ENCODE data around the gene OR5AP2.

GRCh38 chr11:56688554-56689100, 46.4 kb upstream of the OR5AP2 start:
- TF ChIP-seq CTCF (IDR thresholded peaks at IDR 0.05; ENCODE audit: low read depth, low read length) (no peak), POLR2A (IDR thresholded peaks at IDR 0.05; ENCODE audit: extremely low read depth, insufficient read length) (no peak)
